Activated naive CD4-positive, alpha-beta T cell treated with anti-CD3 and anti-CD28 coated beads, Interleukin-2, amount 50 U/mL, for 16 hours (primary cell): ENCODE data around the gene PPP1R9A.

ENCODE experiments used
- DNase-seq: peaks from one replicate; pipeline ENCODE4 v3.0.0-alpha.2; 2020

Gene PPP1R9A

DNA sequence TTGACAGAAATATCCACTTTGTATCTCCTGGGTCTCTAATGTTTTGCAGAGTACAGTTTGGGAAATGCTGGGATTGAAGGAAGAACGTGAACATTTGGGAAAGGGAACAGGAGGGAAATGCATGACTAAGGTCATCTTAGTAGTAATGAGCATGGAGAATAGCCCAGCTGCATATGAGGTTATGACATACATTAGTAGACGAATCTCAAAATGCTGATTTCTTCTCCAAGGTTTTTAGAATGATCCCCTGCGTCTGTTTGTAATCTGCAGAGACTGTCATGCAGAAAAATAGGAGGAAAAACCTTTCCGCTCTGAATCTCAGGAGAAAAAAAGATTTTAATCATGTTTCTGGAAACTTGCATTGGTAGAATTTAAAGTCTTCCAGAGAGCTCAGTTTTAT is 133.6 kb downstream of the PPP1R9A start:
- DNase-seq: no peak

GRCh38 chr7:95045236-95045923 is 138.0 kb downstream of the PPP1R9A start:
- no peak for DNase-seq

- DNase-seq: no peak
Observed at GRCh38 chr7:95046494-95047240, 139.3 kb downstream of the PPP1R9A start.

DNA sequence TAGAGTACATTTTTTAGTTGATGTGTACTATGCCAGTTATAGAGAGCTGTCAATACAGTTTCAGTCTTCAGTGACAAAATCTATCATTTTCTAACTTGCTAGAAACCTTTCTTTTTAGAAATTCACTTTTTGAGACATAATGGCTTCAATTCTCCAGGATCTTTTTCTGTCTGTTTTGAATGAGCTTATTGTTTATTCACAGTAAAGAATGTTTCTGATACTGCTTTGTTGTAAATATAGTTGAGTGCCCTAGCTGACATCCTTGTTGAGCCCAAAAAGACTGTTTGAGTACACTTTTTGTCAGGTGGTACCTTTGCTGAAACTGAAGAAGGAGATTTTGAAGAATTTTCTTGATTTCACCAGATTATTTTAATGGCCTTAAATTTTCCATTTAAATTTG is 139.9 kb downstream of the PPP1R9A start:
- DNase-seq: no peak

- DNase-seq: no peak
Observed at GRCh38 chr7:95052566-95053094, 145.2 kb downstream of the PPP1R9A start.

DNA sequence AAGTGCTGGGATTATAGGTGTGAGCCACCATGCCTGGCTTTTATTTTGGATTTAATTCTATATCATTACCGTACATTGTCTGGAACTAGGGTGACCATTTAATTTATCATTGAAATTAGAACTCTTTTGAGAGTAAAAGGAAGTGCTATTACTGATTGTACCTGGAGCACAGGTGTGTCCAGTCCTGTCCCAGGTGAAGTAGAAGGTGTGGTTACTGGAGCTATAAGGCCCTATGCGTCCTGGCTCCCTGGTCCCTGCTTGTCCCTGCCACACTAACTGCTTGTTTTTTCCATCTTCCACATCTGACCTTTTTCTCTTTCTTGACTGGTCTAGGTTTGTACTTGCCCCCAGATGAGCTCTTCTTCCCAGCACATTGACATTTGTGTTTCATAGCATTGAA is 147.0 kb downstream of the PPP1R9A start:
- DNase-seq: no peak

DNA sequence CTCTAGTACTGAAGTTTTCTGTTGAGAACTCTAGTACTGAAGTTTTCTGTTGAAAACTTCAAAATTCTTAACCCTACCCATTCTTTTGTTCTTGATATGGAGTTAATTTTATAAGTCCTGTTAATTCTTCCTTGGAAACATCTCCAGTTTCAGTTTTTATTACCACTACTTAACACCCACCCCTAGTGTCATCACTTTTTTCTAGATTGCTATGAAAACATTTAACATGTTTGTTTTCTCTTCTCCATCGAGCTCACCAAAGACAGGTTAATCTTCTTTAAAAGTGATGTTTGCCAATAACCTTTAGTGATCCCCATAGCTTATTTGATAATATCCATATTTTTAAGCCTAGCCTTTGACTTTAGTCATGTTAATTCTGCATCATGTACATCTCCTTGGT is 147.9 kb downstream of the PPP1R9A start:
- DNase-seq: no peak

- no peak for DNase-seq
Observed at GRCh38 chr7:95056107-95056739, 148.8 kb downstream of the PPP1R9A start.

GRCh38 chr7:95056901-95057300 is 149.5 kb downstream of the PPP1R9A start:
- no peak for DNase-seq

GRCh38 chr7:95059842-95060313 is 152.5 kb downstream of the PPP1R9A start:
- no peak for DNase-seq

DNA sequence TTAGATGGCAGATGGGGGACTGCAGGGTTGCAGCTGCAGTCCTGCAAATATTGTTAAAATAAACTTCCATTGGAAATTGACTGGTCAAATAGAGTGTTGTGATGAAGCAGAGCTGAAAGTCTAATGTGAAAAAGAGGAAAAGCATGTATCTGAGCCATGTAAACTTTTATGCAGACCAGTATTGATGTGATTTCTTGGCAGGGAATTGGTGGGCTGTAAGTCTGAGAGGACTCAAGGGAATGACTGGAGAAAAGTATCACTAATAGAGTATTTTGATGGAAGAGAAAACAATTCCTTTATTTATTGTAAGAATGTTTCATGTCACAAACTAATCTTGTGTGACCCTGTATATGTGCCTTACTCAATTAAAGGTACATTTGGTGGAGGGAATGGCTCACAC is 155.5 kb downstream of the PPP1R9A start:
- no peak for DNase-seq

- DNase-seq: no peak
Observed at GRCh38 chr7:95066737-95067530, 159.5 kb downstream of the PPP1R9A start.

DNA sequence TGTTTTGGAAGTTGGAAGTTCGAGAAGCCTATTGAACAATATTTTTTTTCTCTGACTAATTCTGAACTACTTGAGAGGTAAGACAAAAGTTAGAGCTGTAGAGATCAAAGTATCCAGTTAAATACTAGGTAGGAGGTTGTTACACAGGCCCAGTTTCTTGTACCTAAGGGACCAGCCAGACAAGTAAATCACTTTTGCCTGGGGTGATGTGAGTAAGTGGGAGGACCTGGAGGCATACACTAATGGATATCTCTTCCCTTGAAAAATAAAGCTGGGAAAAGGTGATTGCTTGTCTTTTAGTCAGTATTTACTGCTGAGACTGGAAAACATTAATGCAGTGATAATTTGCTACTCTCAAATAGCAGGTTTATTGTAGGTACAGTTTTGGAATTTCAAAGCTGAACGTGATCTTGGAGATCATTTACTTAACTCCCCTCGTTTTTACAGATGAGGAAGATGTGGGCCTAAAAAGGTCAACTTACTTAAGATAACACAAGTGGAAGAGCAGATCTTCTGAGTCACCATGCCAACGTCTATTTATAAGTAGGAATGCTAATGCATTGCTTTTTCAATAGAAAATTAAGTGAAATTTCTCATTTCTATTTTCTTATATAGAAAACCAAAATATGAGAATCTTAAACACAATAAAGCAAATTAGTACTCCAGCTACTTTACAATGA is 181.3 kb downstream of the PPP1R9A start:
- no peak for DNase-seq

DNA sequence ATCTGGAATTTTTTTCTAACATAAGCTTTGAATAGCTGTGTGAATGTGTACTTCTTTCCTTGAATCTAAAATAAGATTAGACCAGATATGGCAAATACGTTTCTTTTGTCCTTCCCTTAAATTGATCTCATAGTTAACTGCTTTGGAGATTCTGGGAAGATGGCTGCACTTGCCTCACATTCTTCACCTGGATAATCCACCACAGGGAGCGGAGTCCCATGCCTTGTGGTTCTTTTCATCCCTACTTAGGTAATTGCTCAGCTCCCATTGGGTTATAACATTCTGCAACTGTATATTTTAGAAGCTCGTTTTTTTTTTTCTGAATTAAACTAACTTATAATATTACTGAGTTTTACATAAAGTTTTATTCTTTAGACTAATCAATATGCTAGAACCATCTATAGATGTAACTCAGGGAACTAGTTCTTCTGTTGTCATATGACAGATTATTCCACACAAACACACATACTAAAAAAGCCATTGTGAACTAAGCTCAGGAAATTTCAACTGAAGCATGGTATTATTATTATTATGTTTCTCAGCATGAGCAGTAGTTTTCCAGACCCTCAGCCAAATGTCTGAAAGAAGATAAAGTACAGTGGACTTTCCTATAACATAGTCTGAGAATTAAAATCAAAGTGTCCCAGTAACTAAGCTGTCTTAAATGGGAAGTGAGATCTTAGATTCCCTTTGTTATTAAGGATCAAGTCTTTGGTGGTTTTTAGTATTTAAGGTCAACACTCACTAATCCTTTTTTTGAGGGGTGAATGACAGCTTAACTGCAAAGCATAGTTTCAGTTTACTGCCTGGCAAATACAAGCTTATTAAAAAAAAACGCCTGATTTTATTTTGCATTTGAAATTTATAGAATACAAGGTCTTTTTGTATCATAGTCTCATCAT is 182.3 kb downstream of the PPP1R9A start:
- no peak for DNase-seq

- DNase-seq: no peak
Observed at GRCh38 chr7:95092324-95092723, 184.9 kb downstream of the PPP1R9A start.

DNA sequence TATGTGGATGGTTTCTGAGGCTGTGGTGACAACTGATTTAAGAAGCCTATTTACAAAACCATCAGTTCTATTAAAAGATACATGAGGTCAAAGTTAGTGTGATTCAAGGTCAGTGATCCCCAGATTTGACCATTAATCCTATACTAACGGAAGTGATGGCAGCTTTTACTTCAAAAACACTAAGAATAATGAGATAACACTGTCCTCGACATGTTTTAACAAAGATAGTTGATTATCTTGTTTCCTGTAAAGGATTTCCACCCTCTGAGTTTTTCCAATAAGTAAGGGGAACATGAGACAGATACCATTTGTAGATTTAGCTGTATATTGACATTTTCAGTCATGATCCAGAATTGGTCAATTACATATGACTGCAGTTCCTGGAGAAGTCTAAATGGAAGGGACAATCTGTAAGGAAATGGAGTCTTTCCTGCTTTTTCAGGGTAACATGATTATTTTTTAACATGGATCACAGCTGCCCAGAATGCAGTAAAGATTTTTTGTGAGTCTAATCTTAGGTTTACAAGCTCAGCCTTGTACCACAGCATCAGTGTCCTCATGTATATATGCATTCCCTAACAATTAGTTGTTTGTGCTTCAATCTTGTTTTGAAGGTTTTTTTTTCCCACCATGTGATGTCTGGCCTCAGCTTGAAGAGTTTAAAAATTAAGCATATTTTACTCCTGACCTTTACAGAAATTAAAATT is 188.0 kb downstream of the PPP1R9A start:
- no peak for DNase-seq

- DNase-seq: no peak
Observed at GRCh38 chr7:95095966-95096540, 188.7 kb downstream of the PPP1R9A start.

DNA sequence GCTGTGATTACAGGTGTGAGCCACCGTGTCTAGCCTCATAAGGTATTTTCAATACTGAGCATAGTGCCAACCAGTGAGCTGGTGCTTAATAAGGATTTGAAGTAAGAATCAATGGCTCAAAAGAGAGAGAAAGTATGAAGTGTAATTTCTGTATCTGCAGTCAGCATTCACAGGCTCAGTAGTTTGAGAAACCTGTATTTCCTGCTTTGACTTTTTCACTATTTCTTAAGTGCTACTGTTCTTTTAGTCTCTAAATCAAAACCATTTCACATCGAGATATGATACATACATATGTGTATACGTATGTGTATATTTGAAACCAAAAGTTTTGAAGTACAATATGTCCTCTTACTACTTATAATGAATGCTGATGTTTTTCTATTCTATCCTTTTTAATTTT is 189.9 kb downstream of the PPP1R9A start:
- DNase-seq: no peak

DNA sequence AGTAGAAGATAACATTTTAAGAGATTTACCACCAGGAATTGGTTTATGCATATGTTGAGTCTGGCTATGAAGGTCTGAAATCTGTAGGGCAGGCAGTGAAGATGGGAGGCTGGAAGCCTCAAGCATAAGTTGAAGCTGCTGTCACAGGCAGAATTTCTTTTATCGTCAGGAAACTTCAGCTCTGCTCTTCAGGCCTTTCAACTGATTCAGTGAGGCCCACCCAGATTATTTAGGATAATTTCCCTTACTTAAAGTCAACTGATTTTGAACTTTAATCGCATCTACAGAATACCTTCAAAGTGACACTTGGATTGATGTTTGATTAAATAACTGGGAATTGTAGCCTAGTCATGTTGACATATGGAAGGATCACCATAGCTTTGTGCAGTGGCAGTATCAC is 190.5 kb downstream of the PPP1R9A start:
- DNase-seq: no peak

DNA sequence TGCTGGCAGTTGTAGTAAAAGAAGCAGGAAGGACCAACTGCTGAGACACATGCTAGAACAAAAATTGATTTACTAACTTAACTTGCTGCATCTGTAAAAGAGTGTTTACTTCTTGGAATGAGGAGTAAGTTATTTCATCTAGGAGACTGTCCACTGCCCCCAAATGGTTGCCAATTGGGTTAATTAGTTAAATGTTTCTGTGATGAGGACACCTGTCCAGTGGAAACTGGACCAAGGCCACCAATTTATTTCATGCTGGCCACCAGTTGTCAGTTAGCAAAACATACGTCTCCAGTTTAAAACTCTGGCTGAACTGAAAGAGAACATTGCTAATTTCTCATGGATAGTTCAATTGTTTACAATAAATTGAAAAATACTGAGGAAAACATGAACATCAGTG is 191.7 kb downstream of the PPP1R9A start:
- no peak for DNase-seq
